HepG2 (cell line): ENCODE data around the gene PCYOX1L. TPM values are rescaled to one million over a fixed set of nuclear protein-coding genes. Genes with fewer than 3 reads are reported as not detected.

Experiments used
- ATF1 ChIP-seq: IDR thresholded peaks from 2 replicates; pipeline ENCODE4 v1.6.1; 2016; ENCODE audit warnings: mild to moderate bottlenecking, control low read depth
- ATM ChIP-seq: fragments of 450-650 bp; IDR thresholded peaks from 2 replicates; pipeline ENCODE4 v1.7.1; 2017; ENCODE audit warnings: mild to moderate bottlenecking, borderline replicate concordance
- CBFB ChIP-seq: sonication (generic); formaldehyde crosslinking; IDR thresholded peaks from 2 replicates; pipeline ENCODE4 v1.4.0; 2020; ENCODE audit warnings: missing genetic modification reagents
- FOXA3 ChIP-seq: IDR thresholded peaks from 2 replicates; pipeline ENCODE4 v1.6.1; 2016; ENCODE audit warnings: missing genetic modification reagents, missing compliant biosample characterization
- GZF1 ChIP-seq: sonication (generic); formaldehyde crosslinking; IDR thresholded peaks from 2 replicates; pipeline ENCODE4 v1.5.1; 2020; ENCODE audit warnings: mild to moderate bottlenecking, missing genetic modification reagents
- HNRNPK ChIP-seq: fragments of 200-400 bp; formaldehyde crosslinking; IDR thresholded peaks from 2 replicates; pipeline ENCODE4 v1.6.1; 2018; ENCODE audit warnings: low read length, low read depth, moderate library complexity, mild to moderate bottlenecking; ENCODE audit not compliant: poor library complexity, severe bottlenecking
- NONO ChIP-seq, 2 experiments: fragments of 450-650 bp in 1 of 2; sonication (generic) in 1 of 2; formaldehyde crosslinking in 1 of 2; IDR thresholded peaks in 1 of 2; conservative IDR thresholded peaks in 1 of 2; 2 replicates each; pipeline versions ENCODE4 v1.6.1 to v1.8.0; 2017 to 2022; ENCODE audit warnings: mild to moderate bottlenecking in 1 of 2, missing genetic modification reagents in 1 of 2, moderate library complexity in 1 of 2
- PHF8 ChIP-seq: sonication (generic); formaldehyde crosslinking; IDR thresholded peaks from 2 replicates; pipeline ENCODE4 v1.5.0; 2020; ENCODE audit warnings: missing genetic modification reagents
- TARDBP ChIP-seq: sonication (generic); formaldehyde crosslinking; IDR thresholded peaks from 2 replicates; pipeline ENCODE4 v1.8.0; 2022; ENCODE audit warnings: mild to moderate bottlenecking, missing genetic modification reagents
- ZMYM2 ChIP-seq: sonication (generic); formaldehyde crosslinking; IDR thresholded peaks from 2 replicates; pipeline ENCODE4 v1.8.0; 2022; ENCODE audit warnings: mild to moderate bottlenecking, missing genetic modification reagents
- ZNF326 ChIP-seq: sonication (generic); formaldehyde crosslinking; IDR thresholded peaks from 2 replicates; pipeline ENCODE4 v1.4.0; 2020; ENCODE audit warnings: missing genetic modification reagents, borderline replicate concordance
- ZNF333 ChIP-seq: sonication (generic); formaldehyde crosslinking; IDR thresholded peaks from 2 replicates; pipeline ENCODE4 v1.4.0; 2020; ENCODE audit warnings: mild to moderate bottlenecking, missing genetic modification reagents, borderline replicate concordance
- ZNF337 ChIP-seq: sonication (generic); formaldehyde crosslinking; IDR thresholded peaks from 2 replicates; pipeline ENCODE4 v1.5.1; 2020; ENCODE audit warnings: missing genetic modification reagents, low read depth, mild to moderate bottlenecking, borderline replicate concordance
- ZNF441 ChIP-seq: sonication (generic); formaldehyde crosslinking; IDR thresholded peaks from 2 replicates; pipeline ENCODE4 v1.7.0; 2021; ENCODE audit warnings: missing genetic modification reagents, borderline replicate concordance
- ZNF552 ChIP-seq: sonication (generic); formaldehyde crosslinking; IDR thresholded peaks from 2 replicates; pipeline ENCODE4 v1.9.0; 2022; ENCODE audit warnings: missing genetic modification reagents, mild to moderate bottlenecking, borderline replicate concordance
- ZNF652 ChIP-seq: IDR thresholded peaks from 2 replicates; pipeline ENCODE4 v1.6.1; 2016; ENCODE audit warnings: low read depth, borderline replicate concordance
- ZNF746 ChIP-seq: sonication (generic); formaldehyde crosslinking; IDR thresholded peaks from 2 replicates; pipeline ENCODE4 v1.8.0; 2022; ENCODE audit warnings: mild to moderate bottlenecking, missing genetic modification reagents
- ZNF850 ChIP-seq: sonication (generic); formaldehyde crosslinking; conservative IDR thresholded peaks from 2 replicates; pipeline ENCODE4 v1.9.0; 2021; ENCODE audit warnings: mild to moderate bottlenecking, missing genetic modification reagents
- polyA plus RNA-seq, 8 experiments: library from polyadenylated mRNA; depleted of rRNA in 3 of 8; stranded (reverse) in 7 of 8; unstranded in 1 of 8; fragments of >200 nt; fragmentation: Illumina TruSeq in 4 of 8; extraction: Trizol in 4 of 8; gene quantifications; 2 replicates each; pipeline versions ENCODE4 v1.2.1 to v1.2.3, GENCODE V29; 2011 to 2016; ENCODE audit warnings: low read depth in 4 of 8, missing spikeins in 1 of 8, mixed read lengths in 1 of 8; ENCODE audit not compliant: insufficient read depth in 1 of 8
- total RNA-seq, 5 experiments: library from RNA; depleted of rRNA; stranded (reverse); fragments of >200 nt; fragmentation: Illumina TruSeq; extraction: Trizol; gene quantifications; 2 replicates each; pipeline ENCODE4 v1.2.3, GENCODE V29; 2016; ENCODE audit warnings: low read depth in 1 of 5
- TF ChIP-seq, protein P1 (sequence below), 2 experiments: sonication (generic) in 1 of 2; formaldehyde crosslinking in 1 of 2; IDR thresholded peaks; 2 replicates each; pipeline versions ENCODE4 v1.4.0 to v1.6.1; 2018 to 2020; ENCODE audit warnings: missing genetic modification reagents in 2 of 2, borderline replicate concordance in 1 of 2, low read depth in 1 of 2, mild to moderate bottlenecking in 1 of 2, missing biosample characterization in 1 of 2
- TF ChIP-seq, protein P2 (sequence below): sonication (generic); formaldehyde crosslinking; IDR thresholded peaks from 2 replicates; pipeline ENCODE4 v1.8.0; 2022; ENCODE audit warnings: missing genetic modification reagents, mild to moderate bottlenecking, moderate library complexity, borderline replicate concordance
- TF ChIP-seq, protein P3 (sequence below): sonication (generic); formaldehyde crosslinking; IDR thresholded peaks from 2 replicates; pipeline ENCODE4 v1.4.0; 2020; ENCODE audit warnings: missing genetic modification reagents, borderline replicate concordance

PCYOX1L gene
- total and polyA plus RNA-seq, 2 of the 13 experiments (the other 11 are each of a cell fraction or from before 2014, with no cell fraction given), result 1.00 to 3.7 TPM

DNA sequence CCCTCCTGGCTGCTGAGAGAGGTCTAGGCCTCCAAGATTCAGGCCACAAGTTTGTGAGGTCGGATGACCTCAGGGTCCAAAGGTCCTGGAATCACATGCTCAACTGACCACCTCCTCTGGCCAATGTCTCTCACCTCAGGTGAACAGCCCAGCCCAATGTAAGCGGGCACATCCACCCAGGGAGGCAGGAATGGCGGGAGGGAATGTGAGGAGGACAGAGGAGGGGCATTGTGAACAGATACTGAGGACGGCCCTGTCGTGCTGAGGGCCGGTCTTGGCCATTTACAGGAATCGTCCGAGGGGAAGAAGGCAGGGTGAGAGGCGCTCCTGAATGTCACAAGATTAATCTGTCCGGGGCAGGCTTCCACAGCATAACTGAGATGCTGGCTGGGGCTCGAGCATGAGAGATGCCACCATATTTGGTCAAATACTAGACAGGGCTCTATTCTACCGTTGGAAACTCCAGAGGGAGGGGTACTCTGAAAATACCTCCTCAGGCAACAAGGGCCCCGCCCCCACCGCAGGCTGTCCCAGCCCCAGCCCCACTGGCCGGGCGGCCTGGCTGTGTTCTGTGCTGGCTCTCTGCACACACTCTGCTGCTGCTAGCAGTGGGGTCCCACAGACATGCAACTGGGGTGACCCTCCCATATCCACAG, 22.7 kb downstream of the PCYOX1L start (continued):
- TF ChIP-seq ZNF333 (CRISPR knock-in tag), result no peak
- TF ChIP-seq NONO (IDR thresholded peaks at IDR 0.05), result no peak
- TF ChIP-seq NONO (CRISPR knock-in tag; conservative IDR thresholded peaks at IDR 0.05), result peak; percentile 48; the same call in 1 of the 2 replicates
- no peak for TF ChIP-seq ZNF337 (CRISPR knock-in tag)
- TF ChIP-seq CBFB (CRISPR knock-in tag), result no peak
- peak; percentile 57; the same call in 1 of the 2 replicates for TF ChIP-seq TARDBP (CRISPR knock-in tag)
- TF ChIP-seq, protein P1, sequence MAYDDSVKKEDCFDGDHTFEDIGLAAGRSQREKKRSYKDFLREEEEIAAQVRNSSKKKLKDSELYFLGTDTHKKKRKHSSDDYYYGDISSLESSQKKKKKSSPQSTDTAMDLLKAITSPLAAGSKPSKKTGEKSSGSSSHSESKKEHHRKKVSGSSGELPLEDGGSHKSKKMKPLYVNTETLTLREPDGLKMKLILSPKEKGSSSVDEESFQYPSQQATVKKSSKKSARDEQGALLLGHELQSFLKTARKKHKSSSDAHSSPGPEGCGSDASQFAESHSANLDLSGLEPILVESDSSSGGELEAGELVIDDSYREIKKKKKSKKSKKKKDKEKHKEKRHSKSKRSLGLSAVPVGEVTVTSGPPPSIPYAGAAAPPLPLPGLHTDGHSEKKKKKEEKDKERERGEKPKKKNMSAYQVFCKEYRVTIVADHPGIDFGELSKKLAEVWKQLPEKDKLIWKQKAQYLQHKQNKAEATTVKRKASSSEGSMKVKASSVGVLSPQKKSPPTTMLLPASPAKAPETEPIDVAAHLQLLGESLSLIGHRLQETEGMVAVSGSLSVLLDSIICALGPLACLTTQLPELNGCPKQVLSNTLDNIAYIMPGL (CRISPR knock-in tag; IDR thresholded peaks at IDR 0.05; ENCODE audit: borderline replicate concordance in 1 of 2, low read depth in 1 of 2), result peak in 1 of 2 experiments; percentile 41; a peak in 1 of 4 replicates
- no peak for TF ChIP-seq ZNF441 (CRISPR knock-in tag)
- TF ChIP-seq FOXA3 (CRISPR knock-in tag), result 0 out of 2 replicates have a peak, but pooled peaks have one; percentile 7
- no peak for TF ChIP-seq GZF1 (CRISPR knock-in tag)
- TF ChIP-seq, protein P2, sequence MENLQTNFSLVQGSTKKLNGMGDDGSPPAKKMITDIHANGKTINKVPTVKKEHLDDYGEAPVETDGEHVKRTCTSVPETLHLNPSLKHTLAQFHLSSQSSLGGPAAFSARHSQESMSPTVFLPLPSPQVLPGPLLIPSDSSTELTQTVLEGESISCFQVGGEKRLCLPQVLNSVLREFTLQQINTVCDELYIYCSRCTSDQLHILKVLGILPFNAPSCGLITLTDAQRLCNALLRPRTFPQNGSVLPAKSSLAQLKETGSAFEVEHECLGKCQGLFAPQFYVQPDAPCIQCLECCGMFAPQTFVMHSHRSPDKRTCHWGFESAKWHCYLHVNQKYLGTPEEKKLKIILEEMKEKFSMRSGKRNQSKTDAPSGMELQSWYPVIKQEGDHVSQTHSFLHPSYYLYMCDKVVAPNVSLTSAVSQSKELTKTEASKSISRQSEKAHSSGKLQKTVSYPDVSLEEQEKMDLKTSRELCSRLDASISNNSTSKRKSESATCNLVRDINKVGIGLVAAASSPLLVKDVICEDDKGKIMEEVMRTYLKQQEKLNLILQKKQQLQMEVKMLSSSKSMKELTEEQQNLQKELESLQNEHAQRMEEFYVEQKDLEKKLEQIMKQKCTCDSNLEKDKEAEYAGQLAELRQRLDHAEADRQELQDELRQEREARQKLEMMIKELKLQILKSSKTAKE (CRISPR knock-in tag), result no peak
- no peak for TF ChIP-seq ZNF326
- TF ChIP-seq HNRNPK, result no peak
- no peak for TF ChIP-seq ZNF746 (CRISPR knock-in tag)
- TF ChIP-seq, protein P3, sequence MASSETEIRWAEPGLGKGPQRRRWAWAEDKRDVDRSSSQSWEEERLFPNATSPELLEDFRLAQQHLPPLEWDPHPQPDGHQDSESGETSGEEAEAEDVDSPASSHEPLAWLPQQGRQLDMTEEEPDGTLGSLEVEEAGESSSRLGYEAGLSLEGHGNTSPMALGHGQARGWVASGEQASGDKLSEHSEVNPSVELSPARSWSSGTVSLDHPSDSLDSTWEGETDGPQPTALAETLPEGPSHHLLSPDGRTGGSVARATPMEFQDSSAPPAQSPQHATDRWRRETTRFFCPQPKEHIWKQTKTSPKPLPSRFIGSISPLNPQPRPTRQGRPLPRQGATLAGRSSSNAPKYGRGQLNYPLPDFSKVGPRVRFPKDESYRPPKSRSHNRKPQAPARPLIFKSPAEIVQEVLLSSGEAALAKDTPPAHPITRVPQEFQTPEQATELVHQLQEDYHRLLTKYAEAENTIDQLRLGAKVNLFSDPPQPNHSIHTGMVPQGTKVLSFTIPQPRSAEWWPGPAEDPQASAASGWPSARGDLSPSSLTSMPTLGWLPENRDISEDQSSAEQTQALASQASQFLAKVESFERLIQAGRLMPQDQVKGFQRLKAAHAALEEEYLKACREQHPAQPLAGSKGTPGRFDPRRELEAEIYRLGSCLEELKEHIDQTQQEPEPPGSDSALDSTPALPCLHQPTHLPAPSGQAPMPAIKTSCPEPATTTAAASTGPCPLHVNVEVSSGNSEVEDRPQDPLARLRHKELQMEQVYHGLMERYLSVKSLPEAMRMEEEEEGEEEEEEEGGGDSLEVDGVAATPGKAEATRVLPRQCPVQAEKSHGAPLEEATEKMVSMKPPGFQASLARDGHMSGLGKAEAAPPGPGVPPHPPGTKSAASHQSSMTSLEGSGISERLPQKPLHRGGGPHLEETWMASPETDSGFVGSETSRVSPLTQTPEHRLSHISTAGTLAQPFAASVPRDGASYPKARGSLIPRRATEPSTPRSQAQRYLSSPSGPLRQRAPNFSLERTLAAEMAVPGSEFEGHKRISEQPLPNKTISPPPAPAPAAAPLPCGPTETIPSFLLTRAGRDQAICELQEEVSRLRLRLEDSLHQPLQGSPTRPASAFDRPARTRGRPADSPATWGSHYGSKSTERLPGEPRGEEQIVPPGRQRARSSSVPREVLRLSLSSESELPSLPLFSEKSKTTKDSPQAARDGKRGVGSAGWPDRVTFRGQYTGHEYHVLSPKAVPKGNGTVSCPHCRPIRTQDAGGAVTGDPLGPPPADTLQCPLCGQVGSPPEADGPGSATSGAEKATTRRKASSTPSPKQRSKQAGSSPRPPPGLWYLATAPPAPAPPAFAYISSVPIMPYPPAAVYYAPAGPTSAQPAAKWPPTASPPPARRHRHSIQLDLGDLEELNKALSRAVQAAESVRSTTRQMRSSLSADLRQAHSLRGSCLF (CRISPR knock-in tag), result no peak
- no peak for TF ChIP-seq ZNF552
- TF ChIP-seq ATF1 (CRISPR knock-in tag), result no peak
- TF ChIP-seq ZNF850, result no peak
- no peak for TF ChIP-seq PHF8
- TF ChIP-seq ZMYM2 (CRISPR knock-in tag), result no peak
- TF ChIP-seq ATM, result no peak
- TF ChIP-seq ZNF652 (CRISPR knock-in tag), result peak; percentile 22; the same call in 1 of the 2 replicates
